ENCODE measurements around the gene BABAM2.

The BABAM2 gene

GRCh38 chr2:28318462-28319117 is 428.1 kb downstream of the BABAM2 start:
- no peaks in the 10 kb centered on the region for H3K9me3 ChIP-seq
- H3K27ac ChIP-seq, result no peak overlapping the region
- no peaks in the 10 kb centered on the region for H3K27me3 ChIP-seq
- no peak overlapping the region for H3K4me3 ChIP-seq
- H3K9ac ChIP-seq, result no peak overlapping the region
- H3K4me1 ChIP-seq, result peaks cover 13% of the 10 kb centered on the region
- H3K36me3 ChIP-seq, result peaks cover 19% of the 10 kb centered on the region; the same call in 1 of the 2 replicates
- H3K4me2 ChIP-seq, result no peak overlapping the region
- H4K20me1 ChIP-seq, result no peaks in the 10 kb centered on the region
- no peak for TF ChIP-seq Cebpa-rat (IDR thresholded peaks at IDR 0.05)

- no peak overlapping the region for H3K9ac ChIP-seq
- H3K27ac ChIP-seq, result no peak overlapping the region
- peaks cover 19% of the 10 kb centered on the region; the same call in 1 of the 2 replicates for H3K36me3 ChIP-seq
- no peak overlapping the region for H3K4me2 ChIP-seq
- no peak overlapping the region for H3K4me3 ChIP-seq
- no peaks in the 10 kb centered on the region for H4K20me1 ChIP-seq
- H3K4me1 ChIP-seq, result peaks cover 13% of the 10 kb centered on the region
- H3K27me3 ChIP-seq, result no peaks in the 10 kb centered on the region
- no peaks in the 10 kb centered on the region for H3K9me3 ChIP-seq
- TF ChIP-seq Cebpa-rat (IDR thresholded peaks at IDR 0.05), result no peak
These were observed 428.8 kb downstream of the BABAM2 start for GRCh38 chr2:28319118-28320008.

DNA sequence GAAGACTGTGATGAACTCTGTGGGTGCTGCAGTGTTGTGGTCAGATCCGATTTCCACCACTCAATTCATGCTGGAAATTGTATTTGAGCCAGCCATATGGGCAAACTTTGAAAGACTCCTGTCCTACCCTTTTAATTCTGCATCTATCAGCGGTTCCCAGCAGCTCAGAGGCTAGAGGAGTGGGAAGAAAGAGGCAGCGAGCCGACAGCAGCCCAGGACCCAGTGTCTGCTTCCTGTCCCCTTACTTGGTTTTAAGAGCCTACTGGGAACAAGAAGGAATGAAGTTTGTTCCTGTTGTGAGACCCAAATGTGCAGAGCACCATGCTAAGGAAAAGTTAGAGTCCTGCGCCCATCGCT is 429.5 kb downstream of the BABAM2 start:
- Histone ChIP-seq H3K4me3 (no peak overlapping the region), H3K9ac (no peak overlapping the region), H3K36me3 (peaks cover 19% of the 10 kb centered on the region; the same call in 1 of the 2 replicates), H4K20me1 (no peaks in the 10 kb centered on the region), H3K4me1 (peaks cover 13% of the 10 kb centered on the region), H3K4me2 (no peak overlapping the region), H3K27ac (no peak overlapping the region), H3K9me3 (no peaks in the 10 kb centered on the region), H3K27me3 (no peaks in the 10 kb centered on the region)
- TF ChIP-seq Cebpa-rat (IDR thresholded peaks at IDR 0.05), result no peak

GRCh38 chr2:28320371-28320770 is 429.8 kb downstream of the BABAM2 start:
- Histone ChIP-seq H3K4me3 (no peak overlapping the region), H3K36me3 (peaks cover 19% of the 10 kb centered on the region; the same call in 1 of the 2 replicates), H3K9me3 (no peaks in the 10 kb centered on the region), H3K9ac (no peak overlapping the region), H3K27me3 (no peaks in the 10 kb centered on the region), H3K27ac (no peak overlapping the region), H3K4me1 (peaks cover 13% of the 10 kb centered on the region), H3K4me2 (no peak overlapping the region), H4K20me1 (no peaks in the 10 kb centered on the region)
- TF ChIP-seq Cebpa-rat (IDR thresholded peaks at IDR 0.05), result no peak

DNA sequence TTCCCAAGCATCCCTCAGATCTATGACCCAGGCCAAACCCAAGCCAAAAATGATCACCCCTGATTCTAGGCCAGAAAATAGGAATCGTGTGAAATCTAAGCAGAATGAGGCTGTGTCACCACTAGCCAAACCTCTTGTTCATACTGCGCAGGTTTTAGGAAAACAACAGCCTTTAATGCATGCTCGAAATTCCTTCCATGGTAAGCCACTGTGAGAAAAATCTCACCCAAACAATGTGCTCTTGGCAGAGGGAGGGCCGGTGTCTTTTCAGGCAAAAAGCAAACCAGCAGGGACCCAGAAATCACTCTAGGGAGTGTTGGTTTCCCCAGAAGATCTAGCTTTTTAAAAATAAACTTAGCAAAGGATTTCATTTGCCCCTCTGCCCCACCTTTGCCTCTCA is 430.9 kb downstream of the BABAM2 start:
- peak overlapping the region; percentile 15; the same call in 1 of the 2 replicates for H3K4me2 ChIP-seq
- peaks cover 13% of the 10 kb centered on the region for H3K4me1 ChIP-seq
- H3K27me3 ChIP-seq, result no peaks in the 10 kb centered on the region
- no peaks in the 10 kb centered on the region for H3K9me3 ChIP-seq
- no peaks in the 10 kb centered on the region for H4K20me1 ChIP-seq
- H3K4me3 ChIP-seq, result no peak overlapping the region
- peaks cover 19% of the 10 kb centered on the region; the same call in 1 of the 2 replicates for H3K36me3 ChIP-seq
- no peak for TF ChIP-seq Cebpa-rat (IDR thresholded peaks at IDR 0.05)
- no peak overlapping the region for H3K27ac ChIP-seq
- no peak overlapping the region for H3K9ac ChIP-seq

DNA sequence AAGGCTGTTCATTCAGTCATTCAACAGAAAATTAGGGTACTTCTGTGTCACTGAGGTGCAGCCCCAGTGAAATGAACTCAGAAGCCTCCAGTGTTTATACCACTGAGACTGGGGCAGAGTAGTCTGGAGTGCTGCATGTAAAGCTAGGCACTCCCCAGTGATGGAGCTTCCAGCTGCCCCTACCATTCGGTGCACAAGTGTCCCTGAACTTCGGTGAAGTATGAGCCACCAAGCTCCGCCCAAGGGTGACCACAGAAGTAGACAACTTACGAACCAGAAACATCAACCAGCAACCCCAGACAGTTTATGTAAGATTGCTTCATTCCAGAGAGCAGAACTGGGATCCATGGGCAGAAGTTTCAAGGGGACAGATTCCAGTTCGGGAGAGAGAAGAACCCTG is 431.5 kb downstream of the BABAM2 start:
- Histone ChIP-seq H3K9me3 (no peaks in the 10 kb centered on the region), H3K27ac (no peak overlapping the region), H3K4me1 (peaks cover 15% of the 10 kb centered on the region), H3K4me3 (no peak overlapping the region), H3K36me3 (peaks cover 19% of the 10 kb centered on the region; the same call in 1 of the 2 replicates), H3K9ac (no peak overlapping the region), H4K20me1 (no peaks in the 10 kb centered on the region), H3K27me3 (no peaks in the 10 kb centered on the region), H3K4me2 (no peak overlapping the region)
- TF ChIP-seq Cebpa-rat (IDR thresholded peaks at IDR 0.05), result no peak

DNA sequence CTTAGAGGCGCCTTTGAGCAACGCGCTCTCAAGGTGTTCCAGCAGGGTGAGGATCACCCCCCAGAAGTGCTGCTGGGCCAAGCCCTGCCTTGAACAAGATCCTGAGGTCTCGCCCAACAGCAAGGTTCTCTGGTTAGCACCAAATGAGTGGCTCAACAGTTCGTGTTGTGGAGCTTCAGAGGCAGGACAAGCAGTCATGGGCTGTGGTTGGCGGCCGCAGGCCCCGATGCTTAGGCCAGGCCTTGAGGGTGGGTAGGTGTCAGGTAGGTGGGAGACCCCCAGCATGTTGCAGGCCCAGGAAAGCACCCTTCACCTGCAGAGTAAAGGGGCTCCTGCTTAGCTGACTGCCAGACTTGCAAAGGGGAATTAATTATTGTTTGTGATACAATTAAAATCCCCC is 431.9 kb downstream of the BABAM2 start:
- Histone ChIP-seq H3K4me2 (no peak overlapping the region), H3K4me1 (peaks cover 20% of the 10 kb centered on the region), H3K36me3 (peaks cover 19% of the 10 kb centered on the region; the same call in 1 of the 2 replicates), H3K27ac (no peak overlapping the region), H3K9me3 (no peaks in the 10 kb centered on the region), H3K4me3 (no peak overlapping the region), H3K27me3 (no peaks in the 10 kb centered on the region), H3K9ac (no peak overlapping the region), H4K20me1 (no peaks in the 10 kb centered on the region)
- TF ChIP-seq Cebpa-rat (IDR thresholded peaks at IDR 0.05), result no peak

DNA sequence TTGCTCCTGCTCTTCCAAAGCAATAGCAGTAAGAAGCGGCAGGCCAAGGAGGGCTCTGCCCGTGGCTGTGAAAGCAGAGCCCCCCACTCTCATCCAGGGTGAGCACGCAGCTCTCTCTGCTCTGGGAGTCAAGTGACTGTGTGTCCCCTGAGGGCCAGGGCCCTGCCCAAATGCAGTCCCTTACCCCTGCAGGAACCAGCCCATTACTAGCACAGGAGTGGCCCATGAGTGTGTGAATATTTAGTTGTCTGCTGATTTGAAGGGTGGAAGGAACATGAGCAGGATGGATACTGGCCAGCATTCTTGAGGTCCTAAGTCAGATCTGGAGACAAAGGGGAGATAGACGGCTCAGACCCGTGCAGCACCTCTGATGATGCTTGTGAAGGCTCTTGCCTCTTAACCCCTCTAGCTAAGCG is 432.5 kb downstream of the BABAM2 start:
- Histone ChIP-seq H3K4me3 (no peak overlapping the region), H3K4me1 (peaks cover 25% of the 10 kb centered on the region), H3K9ac (no peak overlapping the region), H4K20me1 (no peaks in the 10 kb centered on the region), H3K9me3 (no peaks in the 10 kb centered on the region), H3K4me2 (no peak overlapping the region), H3K27me3 (no peaks in the 10 kb centered on the region), H3K27ac (no peak overlapping the region), H3K36me3 (peaks cover 14% of the 10 kb centered on the region; the same call in 1 of the 2 replicates)
- TF ChIP-seq Cebpa-rat (IDR thresholded peaks at IDR 0.05), result no peak

- H3K4me2 ChIP-seq, result no peak overlapping the region
- no peak overlapping the region for H3K27ac ChIP-seq
These were observed 434.6 kb downstream of the BABAM2 start for GRCh38 chr2:28325173-28325566.

More at GRCh38 chr2:28325173-28325566, 434.6 kb downstream of the BABAM2 start:
- Histone ChIP-seq H3K4me3 (no peak overlapping the region), H3K4me1 (peaks cover 31% of the 10 kb centered on the region), H3K9ac (no peak overlapping the region), H3K9me3 (no peaks in the 10 kb centered on the region), H4K20me1 (no peaks in the 10 kb centered on the region), H3K36me3 (peaks cover 9% of the 10 kb centered on the region; the same call in 1 of the 2 replicates), H3K27me3 (no peaks in the 10 kb centered on the region)
- no peak for TF ChIP-seq Cebpa-rat (IDR thresholded peaks at IDR 0.05)
